HL-60/S4 treated with phorbol 12-myristate 13-acetate at 8.2 ng/mL for 4 days and 3 days (cell line): ENCODE measurements around the gene OSBPL3.
"Not testable (repeated sequence)": the region's sequence is repeated elsewhere in the genome, so short reads cannot be mapped to it uniquely, and the experiment has no call there.

Source experiments
- in situ Hi-C: fragments of 300-500 bp; cut with MboI; formaldehyde crosslinking; loops from 2 replicates; pipeline ENCODE4 v1.15.0; 2022; ENCODE audit warnings: low sequenced_read_pairs

Gene OSBPL3

DNA sequence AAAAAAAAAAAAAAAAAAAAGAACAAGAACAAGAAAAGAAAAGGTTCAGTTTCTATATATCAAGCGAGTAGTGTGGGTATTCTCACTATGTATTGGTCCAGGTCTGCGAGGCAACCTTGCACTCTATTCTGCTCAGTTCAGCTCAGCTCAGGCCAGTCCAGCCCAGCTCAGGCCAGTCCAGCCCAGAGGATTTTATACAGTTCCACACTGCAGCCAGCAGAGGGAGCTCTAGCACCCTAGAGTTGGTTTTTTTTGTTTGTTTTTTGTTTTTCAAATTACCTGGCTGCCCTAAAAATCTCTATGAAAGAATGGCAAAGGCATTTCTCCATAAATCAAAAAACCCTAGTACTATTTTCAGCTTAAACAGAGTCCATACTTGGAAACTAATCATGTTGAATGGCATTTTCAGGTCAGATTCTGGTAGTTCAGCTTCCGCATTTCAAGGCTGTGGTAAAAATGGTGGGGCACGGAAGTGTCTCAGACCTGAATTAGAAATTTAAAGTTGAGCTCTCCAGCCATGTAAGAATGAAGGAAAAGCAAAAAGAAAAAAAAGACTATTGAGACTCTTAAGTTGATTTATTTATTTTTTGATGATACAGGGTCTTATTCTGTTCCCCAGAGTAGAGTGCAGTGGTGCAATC is 167.6 kb downstream of the OSBPL3 start:
- in situ Hi-C loops, result loop anchor here (25.0 kb wide), 1 partner anchor 175 kb away; the partner anchor contains the start of gene OSBPL3

- in situ Hi-C loops, result loop anchor here (10.0 to 25.0 kb wide), 2 partner anchors 179 to 266 kb away; partner anchors contain the start of gene OSBPL3
Measured at GRCh38 chr7:24808518-24808917, 171.5 kb downstream of the OSBPL3 start.

DNA sequence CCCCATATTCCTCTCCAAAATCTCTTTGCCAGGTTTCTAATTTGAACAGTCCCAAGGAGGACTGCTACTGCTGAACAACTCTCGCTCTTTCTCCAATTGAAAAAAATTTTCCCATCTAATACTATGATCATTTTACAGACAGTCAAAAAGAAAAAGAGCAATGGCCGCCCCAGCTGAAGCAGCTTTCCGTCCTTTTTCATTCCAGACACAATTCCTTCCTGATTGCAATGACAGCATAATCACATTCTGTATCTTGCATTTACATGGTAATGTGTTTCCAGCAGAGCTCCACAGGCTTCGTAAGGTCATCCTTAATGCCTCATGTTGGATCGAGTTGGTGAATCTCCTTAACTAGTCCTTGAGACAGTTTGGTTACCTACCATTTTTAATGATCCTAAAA is 177.7 kb downstream of the OSBPL3 start:
- in situ Hi-C loops, result loop anchor here (10.0 to 25.0 kb wide), 2 partner anchors 185 to 273 kb away; partner anchors contain the start of gene OSBPL3

GRCh38 chr7:24801883-24802282 is 178.1 kb downstream of the OSBPL3 start:
- in situ Hi-C loops, result loop anchor here (10.0 to 25.0 kb wide), 2 partner anchors 185 to 273 kb away; partner anchors contain the start of gene OSBPL3

- in situ Hi-C loops, result loop anchor here (10.0 to 25.0 kb wide), 2 partner anchors 187 to 274 kb away; partner anchors contain the start of gene OSBPL3
Measured at GRCh38 chr7:24800667-24801066, 179.3 kb downstream of the OSBPL3 start.

GRCh38 chr7:24800073-24800472 is 179.9 kb downstream of the OSBPL3 start:
- in situ Hi-C loops, result loop anchor here (10.0 to 25.0 kb wide), 2 partner anchors 187 to 275 kb away; partner anchors contain the start of gene OSBPL3

- in situ Hi-C loops, result no loop called here
Measured at GRCh38 chr7:24799506-24799905, 180.5 kb downstream of the OSBPL3 start.

DNA sequence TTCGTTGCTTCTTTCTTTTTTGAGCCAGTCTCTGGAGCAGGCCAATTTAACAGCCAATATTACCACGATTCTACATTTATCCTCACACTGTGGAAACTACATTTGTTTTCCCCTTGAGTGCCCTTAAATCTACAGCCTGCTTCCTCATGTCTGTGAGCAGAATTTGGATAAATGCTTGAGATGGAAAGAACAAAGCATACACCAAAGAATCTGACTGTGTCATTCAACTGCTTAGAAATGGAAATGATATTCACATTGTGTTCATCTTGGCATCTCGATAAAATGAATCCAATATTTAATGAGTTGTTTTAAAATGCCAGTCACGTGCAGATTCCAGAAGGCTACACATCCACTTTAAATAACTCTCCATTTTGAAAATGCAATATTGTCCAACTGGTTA is 181.7 kb downstream of the OSBPL3 start:
- in situ Hi-C loops, result no loop called here

- in situ Hi-C loops, result no loop called here
Measured at GRCh38 chr7:24797270-24797669, 182.7 kb downstream of the OSBPL3 start.

DNA sequence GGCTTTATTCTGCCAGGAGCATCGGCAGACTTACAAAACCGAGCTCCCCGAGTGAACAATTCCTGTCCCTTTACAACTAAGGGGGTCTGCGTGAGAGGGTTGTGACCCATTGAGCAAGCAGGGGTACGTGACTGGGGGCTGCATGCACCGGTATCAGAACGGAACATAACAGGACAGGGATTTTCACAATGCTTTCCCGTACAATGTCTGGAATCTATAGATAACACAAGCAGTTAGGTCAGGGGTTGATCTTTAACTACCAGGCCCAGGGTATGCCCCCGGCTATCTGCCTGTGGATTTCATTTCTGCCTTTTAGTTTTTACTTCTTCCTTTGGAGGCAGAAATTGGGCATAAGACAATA is 184.6 kb downstream of the OSBPL3 start:
- in situ Hi-C loops, result no loop called here

DNA sequence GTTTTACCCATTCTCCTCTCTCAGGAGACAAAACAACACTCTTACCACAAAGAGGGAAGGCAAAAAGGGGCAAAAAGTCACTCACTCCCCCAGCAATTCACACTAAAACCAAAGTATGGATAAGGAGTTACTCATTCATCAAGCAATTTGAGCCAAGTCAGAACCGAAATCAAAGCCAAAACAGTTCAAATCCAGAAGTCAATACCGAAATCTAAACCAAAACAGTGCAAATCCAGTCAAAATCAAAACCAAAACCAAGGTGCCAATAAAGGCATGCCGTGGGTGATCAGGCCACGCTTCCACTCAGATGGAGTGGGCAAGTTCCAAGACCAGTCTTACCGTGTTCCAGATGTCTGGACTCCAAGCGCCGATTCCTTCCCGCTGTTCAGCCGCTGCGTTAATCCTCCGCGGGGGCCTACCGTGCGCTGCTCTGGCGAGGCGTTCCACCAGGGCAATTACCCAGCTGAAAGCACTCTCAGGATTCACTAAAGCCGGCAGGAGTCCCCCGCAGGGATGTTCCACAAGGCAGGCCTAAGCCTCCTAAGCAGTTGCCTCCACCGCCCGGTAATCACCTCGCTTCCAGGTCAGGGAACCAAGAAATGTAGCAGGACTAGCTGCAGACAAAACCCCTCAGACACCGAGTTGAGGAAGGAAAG is 185.1 kb downstream of the OSBPL3 start:
- in situ Hi-C loops, result not testable (repeated sequence)

DNA sequence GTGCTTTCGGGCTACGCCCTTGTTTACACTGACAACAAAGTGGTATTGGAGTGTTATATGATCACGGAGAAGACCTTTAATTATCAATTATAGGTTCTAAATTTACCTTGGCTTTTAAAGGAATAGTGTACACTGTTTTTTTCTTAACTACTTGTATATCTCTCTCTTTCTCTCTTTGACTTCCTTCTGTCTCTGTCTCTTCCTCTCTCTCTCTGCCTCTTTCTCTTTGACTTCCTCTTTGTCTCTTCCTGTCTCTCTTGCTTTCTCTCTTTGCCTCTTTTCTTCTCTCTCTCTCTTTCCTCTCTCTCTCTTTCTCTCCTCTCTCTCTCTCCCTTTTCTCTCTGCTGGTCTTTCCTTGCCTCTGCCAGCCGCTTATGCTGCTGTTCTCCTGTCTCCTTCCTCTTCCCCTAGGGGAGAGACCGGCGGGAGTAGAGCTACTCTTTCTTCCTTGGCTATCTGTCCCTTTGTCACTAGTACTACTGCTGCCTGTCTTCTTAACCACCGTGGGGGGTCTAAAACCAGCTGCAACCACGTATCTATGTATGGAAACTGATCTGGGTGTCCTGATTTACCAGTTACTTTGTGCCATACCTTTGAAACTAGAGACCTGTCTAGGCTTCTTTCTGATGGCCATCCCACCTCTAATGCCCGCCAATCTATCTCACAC is 185.9 kb downstream of the OSBPL3 start:
- in situ Hi-C loops, result no loop called here

DNA sequence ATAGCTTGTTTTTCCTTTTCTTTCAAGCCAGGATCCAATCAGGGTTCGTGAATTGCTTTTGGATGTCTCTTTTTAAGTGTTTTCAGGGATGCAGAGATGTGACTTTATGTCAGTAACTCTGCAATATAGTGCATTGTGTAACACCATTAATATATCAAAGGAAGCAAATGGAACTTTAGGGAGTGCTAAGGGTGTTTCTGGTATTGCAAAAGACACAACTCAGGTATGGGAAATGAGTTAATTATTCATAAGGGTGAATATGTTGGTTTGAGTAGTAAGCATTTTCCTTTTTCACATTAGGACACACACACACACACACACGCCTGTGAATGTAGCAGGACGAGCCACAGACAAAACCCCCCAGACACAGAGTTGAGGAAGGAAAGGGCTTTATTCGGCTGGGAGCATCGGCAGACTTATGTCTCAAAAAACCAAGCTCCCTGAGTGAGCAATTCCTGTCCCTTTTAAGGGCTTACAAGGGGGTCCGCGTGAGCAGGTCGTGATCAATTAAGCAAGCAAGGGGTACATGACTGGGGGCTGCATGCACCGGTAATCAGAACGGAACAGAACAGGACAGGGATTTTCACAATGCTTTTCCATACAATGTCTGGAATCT is 190.9 kb downstream of the OSBPL3 start:
- in situ Hi-C loops, result no loop called here

- in situ Hi-C loops, result no loop called here
Measured at GRCh38 chr7:24788075-24788474, 191.9 kb downstream of the OSBPL3 start.

GRCh38 chr7:24786941-24787340 is 193.0 kb downstream of the OSBPL3 start:
- in situ Hi-C loops, result no loop called here

- in situ Hi-C loops, result no loop called here
Measured at GRCh38 chr7:24786306-24786705, 193.7 kb downstream of the OSBPL3 start.

DNA sequence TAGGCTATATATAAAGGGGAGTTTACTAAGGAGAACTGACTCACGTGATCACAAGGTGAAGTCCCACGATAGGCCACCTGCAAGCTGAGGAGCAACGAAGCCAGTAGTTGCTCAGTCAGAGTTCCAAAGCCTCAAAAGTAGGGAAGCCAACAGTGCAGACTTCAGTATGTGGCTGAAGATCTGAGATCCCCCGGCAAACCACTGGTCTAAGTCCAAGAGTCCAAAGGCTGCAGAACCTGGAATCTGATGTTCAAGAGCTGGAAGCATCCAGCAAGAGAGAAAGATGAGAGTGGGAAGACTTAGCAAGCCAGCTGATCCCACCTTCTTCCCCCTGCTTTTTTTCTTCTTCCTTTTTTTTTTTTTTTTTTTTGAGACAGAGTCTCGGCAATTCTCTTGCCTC is 195.7 kb downstream of the OSBPL3 start:
- in situ Hi-C loops, result no loop called here

DNA sequence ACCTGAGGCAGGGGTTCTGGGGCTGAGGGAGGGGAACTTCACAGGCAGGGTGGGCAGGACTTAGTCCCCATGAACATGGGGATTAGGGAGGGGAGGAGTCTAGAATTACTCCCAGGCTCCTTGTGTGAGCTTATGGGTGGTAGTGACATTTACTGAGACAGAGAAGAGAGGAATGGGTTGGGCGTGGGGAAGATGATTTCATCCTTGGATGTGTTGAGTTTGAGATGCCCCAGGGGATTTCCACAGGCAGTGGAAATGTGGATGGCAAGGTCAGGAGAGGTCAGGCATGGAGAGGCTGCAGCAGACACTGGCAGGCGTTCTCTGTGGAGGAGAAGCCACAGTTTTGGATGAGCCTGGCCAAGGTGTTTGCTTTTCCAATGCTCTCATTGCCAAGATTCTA is 196.3 kb downstream of the OSBPL3 start:
- in situ Hi-C loops, result no loop called here

DNA sequence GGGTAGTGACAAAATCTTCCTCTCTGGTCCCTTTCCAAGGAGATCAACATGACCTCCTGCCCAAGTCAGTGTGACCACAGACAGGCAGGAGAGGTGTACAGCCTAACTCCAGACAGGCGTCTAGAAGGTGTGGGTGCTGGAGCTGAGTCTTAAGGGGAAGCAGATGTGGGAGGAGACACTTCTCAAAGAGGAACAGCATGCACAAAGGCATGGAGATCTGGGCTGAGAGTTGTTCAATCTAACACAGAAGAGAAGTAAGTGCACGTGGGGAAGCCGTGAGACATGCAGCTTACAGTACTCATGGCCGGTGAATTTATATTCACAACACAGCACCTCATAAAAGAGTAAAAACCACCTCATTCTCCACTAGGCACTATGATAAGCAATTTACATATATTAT is 198.9 kb downstream of the OSBPL3 start:
- in situ Hi-C loops, result no loop called here

GRCh38 chr7:24779283-24779655 is 200.7 kb downstream of the OSBPL3 start:
- in situ Hi-C loops, result no loop called here

- in situ Hi-C loops, result no loop called here
Measured at GRCh38 chr7:24778543-24779282, 201.3 kb downstream of the OSBPL3 start.
